Measurements from ENCODE around the gene CAPN3. TPM values are rescaled to one million over a fixed set of nuclear protein-coding genes. Genes with fewer than 3 reads are reported as not detected.
A peak's percentile ranks its signal among the peaks of the same experiment; 100 is the strongest.

Gene CAPN3
- total and polyA plus RNA-seq, 2 experiments from 2014 or later, result 15.6 to 18.4 TPM

DNA sequence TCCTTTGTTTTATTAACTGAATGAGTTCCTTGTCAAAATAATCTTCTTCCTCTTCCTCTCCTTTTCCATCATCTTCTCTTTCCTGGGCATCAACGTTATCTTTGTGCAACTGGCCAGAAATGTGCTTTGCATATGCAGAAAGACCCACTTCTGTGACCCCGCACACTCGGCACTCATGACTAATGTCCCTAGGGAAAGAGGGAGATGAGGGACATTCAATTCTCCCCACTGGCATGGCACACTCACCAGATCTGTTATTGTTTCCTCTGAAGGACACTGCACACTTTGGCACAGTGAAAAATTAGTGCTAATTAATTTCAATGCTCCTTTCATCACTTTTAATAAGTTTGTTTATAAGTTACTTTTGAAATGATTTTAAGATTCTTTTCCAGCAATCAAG, 97.7 kb downstream of the CAPN3 start:
- WGBS (ENCODE audit: low lambda C conversion rate, missing lambda C conversion rate), result 53% methylated on average over 3 of the region's 3 CpGs
- peak overlapping the region; percentile 15 for H3K4me3 ChIP-seq
- H3K9me3 ChIP-seq (ENCODE audit: low read depth), result no peaks in the 10 kb centered on the region
- peak overlapping the region; percentile 93 for H3K27ac ChIP-seq
- no peak overlapping the region for H2AFZ ChIP-seq
- H3K4me2 ChIP-seq, result peak overlapping the region; percentile 66
- H3K36me3 ChIP-seq (replicated peaks; ENCODE audit: insufficient read depth, low read depth), result no peaks in the 10 kb centered on the region
- no peaks in the 10 kb centered on the region for H3K27me3 ChIP-seq
- H3K4me1 ChIP-seq (ENCODE audit: insufficient read depth), result peaks cover 6% of the 10 kb centered on the region
- no peaks in the 10 kb centered on the region for H4K20me1 ChIP-seq (ENCODE audit: insufficient read depth, poor library complexity, severe bottlenecking)
- no peak for DNase-seq (ENCODE audit: low spot score)
- H3K9me2 ChIP-seq (replicated peaks; ENCODE audit: insufficient read depth), result no peaks in the 10 kb centered on the region
- TF ChIP-seq, protein P1, sequence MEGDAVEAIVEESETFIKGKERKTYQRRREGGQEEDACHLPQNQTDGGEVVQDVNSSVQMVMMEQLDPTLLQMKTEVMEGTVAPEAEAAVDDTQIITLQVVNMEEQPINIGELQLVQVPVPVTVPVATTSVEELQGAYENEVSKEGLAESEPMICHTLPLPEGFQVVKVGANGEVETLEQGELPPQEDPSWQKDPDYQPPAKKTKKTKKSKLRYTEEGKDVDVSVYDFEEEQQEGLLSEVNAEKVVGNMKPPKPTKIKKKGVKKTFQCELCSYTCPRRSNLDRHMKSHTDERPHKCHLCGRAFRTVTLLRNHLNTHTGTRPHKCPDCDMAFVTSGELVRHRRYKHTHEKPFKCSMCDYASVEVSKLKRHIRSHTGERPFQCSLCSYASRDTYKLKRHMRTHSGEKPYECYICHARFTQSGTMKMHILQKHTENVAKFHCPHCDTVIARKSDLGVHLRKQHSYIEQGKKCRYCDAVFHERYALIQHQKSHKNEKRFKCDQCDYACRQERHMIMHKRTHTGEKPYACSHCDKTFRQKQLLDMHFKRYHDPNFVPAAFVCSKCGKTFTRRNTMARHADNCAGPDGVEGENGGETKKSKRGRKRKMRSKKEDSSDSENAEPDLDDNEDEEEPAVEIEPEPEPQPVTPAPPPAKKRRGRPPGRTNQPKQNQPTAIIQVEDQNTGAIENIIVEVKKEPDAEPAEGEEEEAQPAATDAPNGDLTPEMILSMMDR (IDR thresholded peaks at IDR 0.05; ENCODE audit: poor library complexity), result no peak
- TF ChIP-seq EZH2phosphoT487 (IDR thresholded peaks at IDR 0.05; ENCODE audit: low read depth, severe bottlenecking, unreplicated experiment) (no peak), EZH2 (IDR thresholded peaks at IDR 0.05; ENCODE audit: borderline replicate concordance) (no peak)
- H3K79me2 ChIP-seq, result peaks cover 19% of the 10 kb centered on the region

DNA sequence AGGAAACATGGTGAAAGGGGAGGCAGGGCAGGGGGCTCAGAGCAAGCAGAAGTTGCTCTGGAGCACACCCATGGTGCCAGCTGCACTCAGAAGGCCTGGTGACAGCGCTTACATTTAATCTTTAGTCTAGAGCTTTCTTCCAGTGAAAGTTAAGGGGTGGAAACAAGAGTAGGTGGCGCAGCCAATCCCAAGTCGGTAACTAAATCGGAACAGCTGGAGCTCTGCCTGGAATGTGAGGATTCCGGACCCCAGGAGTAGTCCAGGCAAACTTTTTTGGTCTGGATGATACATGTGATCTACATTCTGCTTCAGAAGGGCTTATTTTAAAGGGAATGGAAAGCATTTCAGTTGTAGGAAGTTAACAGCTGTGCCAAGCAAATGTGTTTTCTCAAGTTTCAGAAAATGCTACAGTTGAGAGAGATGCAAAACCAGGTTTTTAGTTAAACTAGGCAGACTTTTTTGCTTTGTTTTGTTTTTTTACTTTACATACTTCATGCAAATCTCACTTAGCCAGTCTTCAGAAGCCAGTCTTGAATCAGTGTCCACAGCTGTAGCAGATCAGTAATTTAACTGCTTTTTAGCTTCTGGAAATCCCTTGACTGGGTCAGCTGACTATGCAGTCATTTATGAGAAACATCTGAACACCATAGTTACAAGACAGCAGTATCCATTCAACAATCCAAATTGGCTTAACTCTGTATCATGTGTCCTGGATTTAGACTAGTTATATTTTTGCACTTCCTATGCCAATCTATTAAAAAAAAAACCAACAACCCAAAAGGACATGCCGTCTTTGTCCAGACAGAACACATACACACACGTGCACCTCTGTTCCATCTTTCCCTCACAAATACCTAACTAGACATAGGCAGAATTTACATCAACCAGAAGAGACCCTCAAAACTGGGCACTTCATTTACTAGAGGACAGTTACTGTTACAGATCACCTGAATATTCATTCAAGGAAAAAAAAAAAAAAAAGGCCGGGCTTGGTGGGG, 98.4 kb downstream of the CAPN3 start:
- Histone ChIP-seq H3K9me2 (replicated peaks; ENCODE audit: insufficient read depth) (no peaks in the 10 kb centered on the region), H3K79me2 (peaks cover 16% of the 10 kb centered on the region), H3K27me3 (no peaks in the 10 kb centered on the region), H3K9me3 (ENCODE audit: low read depth) (no peaks in the 10 kb centered on the region), H3K36me3 (replicated peaks; ENCODE audit: insufficient read depth, low read depth) (no peaks in the 10 kb centered on the region), H3K4me3 (peak overlapping the region; percentile 15), H2AFZ (no peak overlapping the region), H3K4me1 (ENCODE audit: insufficient read depth) (peaks cover 6% of the 10 kb centered on the region), H3K27ac (peak overlapping the region; percentile 93), H3K4me2 (peak overlapping the region; percentile 66), H4K20me1 (ENCODE audit: insufficient read depth, poor library complexity, severe bottlenecking) (no peaks in the 10 kb centered on the region)
- DNase-seq (ENCODE audit: low spot score), result peak; percentile 77
- WGBS (ENCODE audit: low lambda C conversion rate, missing lambda C conversion rate), result 48% methylated on average over 8 of the region's 8 CpGs
- TF ChIP-seq EZH2 (IDR thresholded peaks at IDR 0.05; ENCODE audit: borderline replicate concordance) (no peak), EZH2phosphoT487 (IDR thresholded peaks at IDR 0.05; ENCODE audit: low read depth, severe bottlenecking, unreplicated experiment) (no peak)
- TF ChIP-seq, protein P1 (IDR thresholded peaks at IDR 0.05; ENCODE audit: poor library complexity), result no peak

DNA sequence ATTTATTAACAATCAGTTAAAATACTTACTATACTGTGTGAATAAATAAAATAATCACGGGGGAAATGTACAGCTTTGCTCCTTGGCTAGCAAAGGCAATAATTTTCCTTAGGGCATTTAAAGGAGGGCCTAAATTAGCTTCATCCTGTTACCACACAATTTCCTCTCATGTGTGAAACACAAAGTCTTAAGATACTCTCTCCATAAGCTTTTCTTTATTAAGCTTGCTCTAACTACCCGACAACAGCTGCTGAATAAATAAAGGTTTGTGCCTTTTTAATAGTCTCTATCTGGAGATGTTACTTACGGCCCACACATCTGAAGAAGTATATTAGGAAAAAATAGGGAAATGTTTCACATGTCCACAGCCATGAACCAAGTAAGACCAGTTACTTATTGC, 102.0 kb downstream of the CAPN3 start:
- no peak for DNase-seq (ENCODE audit: low spot score)
- Histone ChIP-seq H2AFZ (no peak overlapping the region), H3K79me2 (peaks cover 16% of the 10 kb centered on the region), H3K27me3 (no peaks in the 10 kb centered on the region), H3K4me2 (no peak overlapping the region), H3K9me2 (replicated peaks; ENCODE audit: insufficient read depth) (no peaks in the 10 kb centered on the region), H4K20me1 (ENCODE audit: insufficient read depth, poor library complexity, severe bottlenecking) (no peaks in the 10 kb centered on the region), H3K27ac (no peak overlapping the region), H3K36me3 (replicated peaks; ENCODE audit: insufficient read depth, low read depth) (no peaks in the 10 kb centered on the region), H3K4me1 (ENCODE audit: insufficient read depth) (peaks cover 6% of the 10 kb centered on the region), H3K4me3 (no peak overlapping the region), H3K9me3 (ENCODE audit: low read depth) (no peaks in the 10 kb centered on the region)
- TF ChIP-seq EZH2 (IDR thresholded peaks at IDR 0.05; ENCODE audit: borderline replicate concordance) (no peak), EZH2phosphoT487 (IDR thresholded peaks at IDR 0.05; ENCODE audit: low read depth, severe bottlenecking, unreplicated experiment) (no peak)
- TF ChIP-seq, protein P1 (IDR thresholded peaks at IDR 0.05; ENCODE audit: poor library complexity), result no peak
- 79% methylated on average over 3 of the region's 3 CpGs for WGBS (ENCODE audit: low lambda C conversion rate, missing lambda C conversion rate)

Small RNA genes within 50 kb of the gene (small RNA-seq; reads per million reads assigned to genes)
- not detected for gene RNU6-188P

Other genes starting within 250 kb of the CAPN3 start
- gene PLA2G4F, start 202.9 kb upstream of the CAPN3 start, total RNA-seq, result 0.96 and 1.1 TPM in 2 replicates
- gene PLA2G4F, start 202.9 kb upstream of the CAPN3 start, polyA plus RNA-seq, result 2.2 and 3.8 TPM in 2 replicates
- 43.9 and 48.0 TPM in 2 replicates for gene VPS39, start 151.2 kb upstream of the CAPN3 start, total RNA-seq
- gene VPS39, start 151.2 kb upstream of the CAPN3 start, polyA plus RNA-seq, result 28.8 and 33.8 TPM in 2 replicates
- 11.2 and 13.6 TPM in 2 replicates for gene GANC, start 86.3 kb upstream of the CAPN3 start, total RNA-seq
- 9.1 and 12.5 TPM in 2 replicates for gene GANC, start 86.3 kb upstream of the CAPN3 start, polyA plus RNA-seq
- gene TMEM87A, start 86.1 kb upstream of the CAPN3 start, total RNA-seq, result 90.4 and 97.6 TPM in 2 replicates
- 68.3 and 74.2 TPM in 2 replicates for gene TMEM87A, start 86.1 kb upstream of the CAPN3 start, polyA plus RNA-seq
- gene ZNF106, start 131.6 kb downstream of the CAPN3 start, total RNA-seq, result 39.0 and 44.5 TPM in 2 replicates
- 30.1 and 40.9 TPM in 2 replicates for gene ZNF106, start 131.6 kb downstream of the CAPN3 start, polyA plus RNA-seq
- gene SNAP23, start 136.1 kb downstream of the CAPN3 start, total RNA-seq, result 103 and 123 TPM in 2 replicates
- gene SNAP23, start 136.1 kb downstream of the CAPN3 start, polyA plus RNA-seq, result 82.7 and 85.7 TPM in 2 replicates
- gene LRRC57, start 189.3 kb downstream of the CAPN3 start, total RNA-seq, result 19.4 and 19.6 TPM in 2 replicates
- gene LRRC57, start 189.3 kb downstream of the CAPN3 start, polyA plus RNA-seq, result 13.7 and 14.1 TPM in 2 replicates
- 20.2 and 36.8 TPM in 2 replicates for gene HAUS2, start 189.3 kb downstream of the CAPN3 start, total RNA-seq
- gene HAUS2, start 189.3 kb downstream of the CAPN3 start, polyA plus RNA-seq, result 9.6 and 15.1 TPM in 2 replicates
- gene STARD9, start 216.1 kb downstream of the CAPN3 start, total RNA-seq, result 1.8 and 3.0 TPM in 2 replicates
- gene STARD9, start 216.1 kb downstream of the CAPN3 start, polyA plus RNA-seq, result 0.50 and 2.3 TPM in 2 replicates